ENCODE measurements around the gene SMPD1.
"Not testable (repeated sequence)": the region's sequence is repeated elsewhere in the genome, so short reads cannot be mapped to it uniquely, and the experiment has no call there.

The SMPD1 gene

DNA sequence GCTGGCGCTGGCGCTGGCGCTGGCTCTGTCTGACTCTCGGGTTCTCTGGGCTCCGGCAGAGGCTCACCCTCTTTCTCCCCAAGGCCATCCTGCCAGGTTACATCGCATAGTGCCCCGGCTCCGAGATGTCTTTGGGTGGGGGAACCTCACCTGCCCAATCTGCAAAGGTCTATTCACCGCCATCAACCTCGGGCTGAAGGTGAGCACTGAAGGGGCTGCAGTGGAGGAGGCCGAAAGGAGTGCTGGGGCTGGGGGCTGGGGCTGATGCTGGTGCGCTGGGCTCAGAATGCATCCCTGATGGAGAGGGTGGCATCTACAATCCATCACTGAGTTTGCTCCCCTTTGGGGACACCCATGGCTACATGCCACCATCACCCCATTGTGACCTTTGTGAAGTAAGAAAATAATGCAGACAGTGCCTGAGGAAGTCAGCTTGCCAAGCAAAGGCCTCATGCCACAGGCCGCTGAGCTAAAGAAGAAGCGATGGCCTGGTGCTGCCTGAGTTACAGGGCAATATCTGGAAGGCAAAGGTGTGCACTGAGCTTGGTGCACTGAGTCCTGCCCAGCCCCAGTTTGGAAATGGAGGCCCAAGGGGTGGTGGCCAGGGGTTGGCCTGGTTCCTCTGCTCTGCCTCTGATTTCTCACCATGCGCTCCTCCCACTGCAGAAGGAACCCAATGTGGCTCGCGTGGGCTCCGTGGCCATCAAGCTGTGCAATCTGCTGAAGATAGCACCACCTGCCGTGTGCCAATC lies 620 bp downstream of the SMPD1 start:
- no peak for DNase-seq

DNA sequence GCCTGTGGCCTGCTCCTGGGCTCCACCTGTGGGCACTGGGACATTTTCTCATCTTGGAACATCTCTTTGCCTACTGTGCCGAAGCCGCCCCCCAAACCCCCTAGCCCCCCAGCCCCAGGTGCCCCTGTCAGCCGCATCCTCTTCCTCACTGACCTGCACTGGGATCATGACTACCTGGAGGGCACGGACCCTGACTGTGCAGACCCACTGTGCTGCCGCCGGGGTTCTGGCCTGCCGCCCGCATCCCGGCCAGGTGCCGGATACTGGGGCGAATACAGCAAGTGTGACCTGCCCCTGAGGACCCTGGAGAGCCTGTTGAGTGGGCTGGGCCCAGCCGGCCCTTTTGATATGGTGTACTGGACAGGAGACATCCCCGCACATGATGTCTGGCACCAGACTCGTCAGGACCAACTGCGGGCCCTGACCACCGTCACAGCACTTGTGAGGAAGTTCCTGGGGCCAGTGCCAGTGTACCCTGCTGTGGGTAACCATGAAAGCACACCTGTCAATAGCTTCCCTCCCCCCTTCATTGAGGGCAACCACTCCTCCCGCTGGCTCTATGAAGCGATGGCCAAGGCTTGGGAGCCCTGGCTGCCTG lies 1.4 kb downstream of the SMPD1 start:
- no peak for DNase-seq

DNA sequence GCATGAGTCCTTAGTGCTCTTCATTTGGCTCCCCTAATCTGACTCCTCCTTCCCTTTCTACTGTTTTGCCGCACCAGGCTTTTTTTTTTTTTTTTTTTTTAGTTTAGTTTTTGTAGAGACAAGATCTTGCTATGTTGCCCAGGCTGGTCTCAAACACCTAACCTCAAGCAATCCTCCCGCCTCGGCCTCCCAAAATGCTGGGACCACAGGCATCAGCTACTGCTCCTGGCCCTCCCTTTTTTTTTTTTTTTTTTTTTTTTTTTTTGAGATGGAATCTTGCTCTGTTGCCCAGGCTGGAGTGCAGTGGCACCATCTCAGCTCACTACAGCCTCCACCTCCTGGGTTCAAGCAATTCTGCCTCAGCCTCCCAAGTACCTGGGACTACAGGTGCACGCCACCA lies 2.0 kb downstream of the SMPD1 start:
- not testable (repeated sequence) for DNase-seq

DNA sequence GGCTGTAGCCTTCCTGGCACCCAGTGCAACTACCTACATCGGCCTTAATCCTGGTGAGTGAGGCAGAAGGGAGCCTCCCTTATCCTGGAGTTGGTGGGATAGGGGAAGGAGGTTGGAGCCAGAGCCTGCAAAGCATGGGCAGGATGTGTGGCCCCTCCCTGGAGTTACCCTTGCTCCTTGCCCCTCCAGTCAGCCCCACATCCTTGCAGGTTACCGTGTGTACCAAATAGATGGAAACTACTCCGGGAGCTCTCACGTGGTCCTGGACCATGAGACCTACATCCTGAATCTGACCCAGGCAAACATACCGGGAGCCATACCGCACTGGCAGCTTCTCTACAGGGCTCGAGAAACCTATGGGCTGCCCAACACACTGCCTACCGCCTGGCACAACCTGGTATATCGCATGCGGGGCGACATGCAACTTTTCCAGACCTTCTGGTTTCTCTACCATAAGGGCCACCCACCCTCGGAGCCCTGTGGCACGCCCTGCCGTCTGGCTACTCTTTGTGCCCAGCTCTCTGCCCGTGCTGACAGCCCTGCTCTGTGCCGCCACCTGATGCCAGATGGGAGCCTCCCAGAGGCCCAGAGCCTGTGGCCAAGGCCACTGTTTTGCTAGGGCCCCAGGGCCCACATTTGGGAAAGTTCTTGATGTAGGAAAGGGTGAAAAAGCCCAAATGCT lies 3.9 kb downstream of the SMPD1 start:
- DNase-seq: no peak

DNA sequence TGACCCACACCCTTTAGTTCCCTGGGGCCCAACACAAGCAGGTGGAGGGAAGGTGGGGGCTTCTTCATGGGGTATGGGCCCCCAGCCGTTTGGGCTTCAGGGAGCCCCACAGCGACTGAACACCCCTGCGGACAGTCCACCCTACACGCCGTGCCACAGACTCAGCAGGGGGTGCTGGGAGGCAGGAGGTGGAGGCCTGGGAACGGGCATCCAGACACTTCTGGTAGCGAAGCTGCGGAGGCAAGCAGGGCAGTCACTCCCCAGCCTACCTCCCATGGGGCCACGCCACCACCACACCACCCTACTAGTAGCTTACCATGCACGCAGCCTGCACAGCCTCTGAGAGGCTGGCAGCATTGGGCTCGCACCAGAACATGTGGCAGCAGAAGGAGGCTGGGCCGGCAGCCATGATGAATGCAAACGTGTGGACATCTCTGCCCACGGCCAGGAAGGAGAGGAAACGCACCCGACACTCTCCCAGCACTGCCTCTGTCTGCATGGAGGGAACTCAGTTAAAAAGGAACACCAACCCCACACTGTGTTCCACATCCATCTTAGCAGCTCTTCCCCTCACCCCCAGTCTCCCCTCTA lies 5.3 kb downstream of the SMPD1 start:
- DNase-seq: no peak

DNA sequence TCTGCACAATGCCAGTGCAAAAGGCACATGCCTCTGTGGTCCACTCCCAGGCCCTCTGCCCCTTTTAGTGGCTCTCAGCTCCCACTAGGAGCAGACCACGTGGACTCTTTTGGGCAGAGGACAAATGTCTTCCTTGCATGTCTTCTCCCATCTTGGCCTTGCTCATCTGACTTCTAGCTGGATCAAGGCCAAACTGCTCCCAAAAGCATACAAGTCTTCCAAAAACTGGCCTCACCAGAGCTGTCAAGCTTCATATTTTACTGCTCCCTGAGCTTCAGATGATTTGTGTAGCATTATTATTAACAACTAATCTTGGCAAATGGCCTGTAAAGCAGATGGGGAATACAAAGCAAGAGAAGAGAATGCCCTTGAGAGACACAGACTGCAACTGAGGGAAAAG lies 6.9 kb downstream of the SMPD1 start:
- no peak for DNase-seq

DNA sequence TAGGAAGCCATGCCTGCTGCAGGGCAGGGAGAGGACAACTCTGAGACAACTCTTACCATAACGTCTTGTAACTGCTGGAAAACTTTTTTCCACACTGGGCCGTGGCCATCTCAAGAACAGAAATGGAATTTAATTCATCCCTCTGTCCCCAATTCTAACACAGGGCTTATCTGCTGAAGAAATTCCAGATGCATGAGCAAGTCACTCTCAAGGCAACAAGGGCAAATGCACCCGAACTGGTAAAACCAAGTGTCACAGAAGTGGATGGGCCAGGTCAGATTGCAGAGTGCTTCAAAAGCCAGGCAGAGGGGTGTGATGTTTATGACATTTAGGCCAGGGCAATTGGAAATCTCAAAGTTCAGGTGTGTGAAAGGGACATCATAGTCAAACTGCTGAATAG lies 7.4 kb downstream of the SMPD1 start:
- DNase-seq: no peak

DNA sequence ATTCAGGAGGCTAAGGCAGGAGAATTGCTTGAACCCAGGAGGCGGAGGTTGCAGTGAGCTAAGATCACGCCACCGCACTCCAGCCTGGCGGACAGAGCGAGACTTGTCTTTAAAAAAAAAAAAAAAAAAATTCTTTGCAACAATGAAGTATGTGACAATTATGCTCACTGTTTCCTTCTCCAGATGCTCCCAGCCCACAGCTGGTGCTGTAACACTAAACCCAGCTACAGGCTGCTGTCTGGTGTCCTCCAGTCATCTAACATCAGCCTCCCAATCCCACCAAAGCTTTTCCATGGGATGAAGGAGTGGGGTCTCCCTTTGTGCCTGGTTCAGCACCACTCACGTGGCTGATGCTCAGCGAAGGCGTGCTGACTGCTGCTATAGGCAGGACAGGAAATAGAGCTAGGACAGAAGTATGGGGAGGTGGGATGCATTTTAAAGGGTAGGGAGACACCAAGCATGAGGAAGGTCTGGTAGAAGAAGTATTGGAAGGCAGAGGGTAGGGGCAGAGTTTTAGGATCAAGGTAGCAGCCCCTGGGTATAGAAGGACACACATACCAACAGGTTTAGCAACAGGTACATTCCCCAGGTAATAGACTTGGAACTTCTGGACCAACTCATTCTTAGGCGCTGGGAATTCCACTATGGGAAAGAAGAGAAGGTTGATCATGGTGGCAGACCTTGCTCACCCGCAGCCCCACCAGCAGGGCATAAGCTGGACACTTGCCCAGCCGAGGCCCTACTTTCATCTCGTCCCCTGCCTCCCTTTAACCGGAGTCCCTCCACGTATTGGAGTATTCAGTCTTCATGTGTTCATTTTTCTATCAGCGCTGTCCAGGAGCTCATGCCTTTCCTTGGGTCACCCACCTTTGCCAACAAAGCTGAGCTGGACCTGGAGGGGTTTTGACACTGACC lies 10.4 kb downstream of the SMPD1 start:
- no peak for DNase-seq

DNA sequence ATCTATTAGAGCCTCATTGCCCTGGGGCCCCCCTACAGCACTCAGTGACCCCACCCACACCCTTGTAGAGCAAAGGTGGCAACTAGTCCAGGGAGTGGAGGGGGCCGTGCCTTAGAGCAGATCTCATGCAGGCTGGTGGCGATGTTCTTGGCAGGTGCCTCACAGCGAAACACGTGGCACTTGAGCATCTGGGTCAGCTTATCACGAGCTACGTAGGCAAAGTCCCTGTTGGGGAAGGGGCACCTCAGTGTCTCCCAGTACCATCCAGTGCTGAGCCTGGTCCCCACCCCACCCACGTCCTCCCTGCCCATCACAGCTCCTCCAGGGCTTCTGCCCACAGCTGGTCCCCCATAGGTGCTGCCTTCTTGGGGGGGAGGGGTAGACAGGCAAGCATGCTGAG lies 11.2 kb downstream of the SMPD1 start:
- no peak for DNase-seq

DNA sequence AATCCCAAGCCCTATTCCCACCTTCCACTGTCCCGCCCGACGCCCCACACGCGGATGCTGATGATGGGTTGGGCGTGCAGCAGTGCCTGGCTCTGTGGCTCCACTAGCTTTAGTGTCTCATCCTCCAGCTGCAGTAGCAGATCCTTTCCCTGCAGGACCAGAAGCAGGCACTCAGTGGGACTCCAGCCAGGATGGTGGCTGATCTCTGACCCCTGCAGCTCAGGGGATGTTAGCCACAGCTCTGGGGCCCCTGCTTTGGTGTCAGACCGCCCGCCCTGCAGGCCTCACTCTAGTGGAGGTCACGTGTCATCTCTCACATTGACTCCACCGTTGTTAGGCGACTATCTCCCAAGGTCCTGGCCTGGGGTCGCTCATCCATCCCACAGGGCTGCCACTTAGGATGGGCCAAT lies 11.8 kb downstream of the SMPD1 start:
- no peak for DNase-seq

DNA sequence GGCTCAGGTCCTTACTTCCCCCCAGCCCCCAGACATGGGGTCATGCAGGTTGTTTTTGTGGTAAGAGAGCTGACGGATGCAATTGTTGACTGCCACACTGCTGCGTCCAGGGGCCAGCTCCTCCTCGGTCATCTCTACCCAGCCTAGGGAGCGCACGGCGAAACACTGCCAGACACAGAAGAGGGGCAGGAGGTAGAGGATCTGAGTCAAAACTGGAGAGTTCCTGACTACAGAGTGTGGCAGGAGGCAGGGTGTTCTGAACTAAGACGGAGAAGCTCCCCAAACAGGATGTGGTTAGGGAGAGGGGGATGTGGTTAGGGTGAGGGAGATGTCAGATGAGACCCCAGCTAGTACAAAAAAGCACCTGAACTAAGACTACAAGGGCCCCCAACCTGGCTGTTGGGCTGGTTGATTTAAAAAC lies 12.3 kb downstream of the SMPD1 start:
- DNase-seq: peak in 2 of 4 experiments; percentile 49 to 60

DNA sequence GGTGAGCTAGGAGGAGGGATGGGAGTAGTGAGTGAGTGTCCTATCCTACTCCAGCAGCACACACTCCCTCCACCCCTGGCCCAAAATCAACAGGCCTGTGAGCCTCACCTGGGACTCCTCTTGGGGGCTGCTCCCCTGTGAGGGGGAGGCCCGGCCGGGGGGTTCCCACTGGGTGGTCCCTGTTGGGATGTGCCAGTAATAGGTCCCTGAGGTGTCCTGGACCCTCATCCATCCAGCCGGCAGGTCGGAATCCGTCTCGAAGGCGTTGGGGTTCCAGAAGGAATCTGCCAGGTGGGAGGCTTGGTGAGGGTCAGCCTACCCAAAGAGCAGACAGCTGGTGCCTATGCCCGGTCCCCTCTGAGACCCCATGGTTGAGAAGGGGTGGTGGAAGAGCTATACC lies 13.3 kb downstream of the SMPD1 start:
- DNase-seq: no peak

DNA sequence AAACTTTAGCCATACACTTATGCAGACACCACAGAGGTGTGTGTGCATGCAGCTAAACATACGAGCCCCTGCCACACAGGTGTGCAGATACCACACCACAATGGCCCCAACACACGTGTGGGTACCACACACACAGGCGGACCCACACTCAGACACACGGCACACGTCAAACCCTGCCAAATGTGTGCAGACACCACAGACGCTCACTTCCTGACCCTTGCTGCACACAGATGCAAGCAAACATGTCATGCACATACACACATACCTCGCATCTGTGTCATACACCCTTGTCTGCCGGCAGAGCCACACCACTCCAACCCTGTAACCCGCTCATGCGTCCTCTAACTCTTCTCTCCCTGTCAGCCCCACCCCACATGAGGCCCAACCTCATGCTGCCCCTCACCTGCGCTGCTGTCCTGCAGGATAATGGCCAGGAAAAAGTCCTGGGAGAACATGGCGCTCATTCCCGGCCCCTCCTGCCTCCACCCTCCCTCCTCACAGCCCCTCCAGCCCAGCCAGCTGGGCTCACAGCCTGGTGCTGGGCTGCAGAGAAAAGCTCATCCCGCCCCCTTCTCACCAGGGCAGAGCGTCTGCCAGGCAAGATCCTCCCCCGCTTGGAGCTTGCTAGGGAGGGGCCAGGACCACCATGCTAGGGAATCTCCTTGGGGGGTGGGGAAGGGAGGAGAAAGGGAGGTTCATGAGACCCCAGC lies 14.2 kb downstream of the SMPD1 start:
- peak in 1 of 4 experiments; percentile 38 for DNase-seq

DNA sequence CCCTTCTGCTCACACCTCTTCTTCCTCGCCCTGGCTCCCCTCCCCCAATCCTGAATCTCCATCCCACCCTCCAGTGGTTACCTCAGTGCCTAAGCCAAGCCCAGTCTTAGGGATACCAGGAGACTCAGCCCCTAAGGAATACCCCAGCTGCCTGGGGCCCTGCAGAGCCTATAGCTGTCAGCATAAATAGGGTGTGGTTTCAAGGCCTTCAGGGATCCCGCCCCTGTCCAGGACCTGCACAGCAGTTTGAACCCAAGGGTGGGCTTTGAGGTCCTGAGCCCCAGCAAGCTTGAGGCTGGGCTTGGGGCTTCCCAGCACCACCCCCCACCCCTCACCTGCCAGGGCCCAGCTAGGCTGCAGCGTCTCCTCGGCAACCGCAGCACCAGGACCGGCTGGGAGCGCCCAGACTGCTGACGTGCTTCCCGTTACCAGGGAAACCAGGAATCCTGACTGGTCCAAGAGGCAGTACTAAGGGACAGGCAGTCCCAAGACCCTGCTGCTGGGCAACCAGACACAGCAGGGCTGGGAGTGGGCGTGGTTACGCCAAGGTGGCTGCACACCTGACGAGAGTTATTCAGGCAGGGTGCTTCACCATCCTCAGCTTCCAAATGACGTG lies 14.9 kb downstream of the SMPD1 start:
- DNase-seq: no peak

DNA sequence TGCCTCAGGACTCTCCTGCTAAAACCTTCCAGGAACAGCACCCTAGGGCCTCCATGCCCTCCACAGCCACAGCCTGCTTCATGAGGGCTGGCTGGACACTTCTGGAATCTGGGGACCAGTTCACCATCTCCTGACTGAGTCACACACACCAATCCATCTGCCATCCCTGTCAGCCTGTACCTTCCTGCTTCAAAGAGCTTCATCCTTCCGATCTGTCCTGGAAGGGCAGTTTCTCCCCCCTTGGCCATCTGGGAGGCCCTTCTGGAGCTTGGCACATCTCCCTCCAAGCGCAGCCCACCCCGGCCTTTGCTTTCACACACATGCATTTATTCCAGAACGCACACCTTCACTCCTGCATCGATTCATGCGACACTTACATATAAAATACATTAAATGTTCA lies 15.6 kb downstream of the SMPD1 start:
- no peak for DNase-seq

DNA sequence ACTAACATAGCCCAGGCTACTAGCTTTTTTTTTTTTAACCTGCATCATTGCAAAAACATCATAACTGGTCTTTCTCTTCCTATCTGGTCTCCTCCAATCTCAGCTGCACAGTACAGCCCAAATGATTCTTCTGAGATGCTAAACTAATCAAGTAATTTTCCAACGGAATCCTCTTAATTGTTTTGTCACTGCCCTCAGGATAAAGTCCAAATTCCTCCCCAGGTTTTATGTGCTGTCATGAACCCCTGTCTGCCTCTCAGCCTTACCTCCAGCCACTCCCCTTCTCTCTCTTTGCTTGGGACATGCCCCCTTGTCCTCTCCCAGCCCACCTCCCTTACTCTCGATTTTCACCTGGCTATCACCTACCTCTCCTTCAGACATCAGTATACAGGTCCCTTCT lies 16.1 kb downstream of the SMPD1 start:
- no peak for DNase-seq

DNA sequence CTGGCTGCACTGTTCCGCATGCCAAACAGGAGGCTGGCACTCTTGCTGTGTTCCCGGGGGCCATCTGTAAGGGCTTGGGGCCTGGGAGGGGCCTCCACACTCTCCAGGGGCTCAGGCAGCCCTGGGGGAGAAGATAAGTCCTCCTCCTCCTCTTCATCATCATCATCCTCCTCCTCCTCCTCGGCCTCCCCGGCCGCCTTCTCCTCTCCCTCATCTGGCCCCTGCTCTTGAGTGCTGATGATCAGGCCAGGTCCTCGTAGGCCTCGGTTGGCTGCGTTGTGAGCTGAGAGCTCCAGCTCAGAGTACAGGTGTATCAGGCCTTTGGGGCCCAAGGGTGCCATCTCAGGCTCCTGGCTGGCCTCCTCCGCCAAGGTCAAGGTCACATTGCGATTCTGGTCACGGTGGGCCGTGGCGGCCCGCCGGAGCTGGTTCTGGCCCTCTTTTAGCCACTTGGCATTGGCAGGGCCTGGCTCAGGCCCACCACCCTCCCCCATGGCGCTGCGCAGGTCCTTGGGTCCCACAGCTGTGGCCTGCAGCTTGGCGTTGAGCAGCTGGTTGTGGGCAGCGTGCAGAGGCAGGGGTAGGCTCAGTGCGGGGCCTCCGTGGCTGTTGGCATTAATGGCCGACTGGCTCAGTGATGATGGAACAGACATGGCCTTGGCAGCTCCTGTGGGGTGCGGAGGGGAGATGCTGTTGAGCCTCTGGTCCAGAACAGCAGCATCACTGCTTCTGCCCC lies 20.6 kb downstream of the SMPD1 start:
- DNase-seq: no peak

DNA sequence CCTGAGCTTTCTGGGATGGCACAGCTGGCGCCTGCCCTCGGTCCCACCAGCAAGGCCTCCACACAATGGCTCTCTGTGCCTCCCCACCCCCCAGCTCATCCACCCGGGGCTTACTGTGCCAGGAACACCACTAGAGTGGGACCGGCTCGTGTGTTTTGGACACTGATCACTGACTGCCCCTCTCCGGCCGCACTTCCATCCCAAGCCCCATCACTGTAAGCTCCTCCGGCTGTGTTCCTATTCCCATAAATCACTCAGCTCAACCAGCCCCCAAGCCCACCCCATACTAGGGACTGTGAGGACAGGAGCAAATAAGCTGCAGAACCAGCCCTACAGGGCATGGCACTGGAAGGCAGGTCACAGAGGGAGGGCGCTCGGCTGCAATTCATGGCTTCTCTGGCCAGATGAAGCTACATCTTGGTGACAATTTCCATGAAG lies 21.3 kb downstream of the SMPD1 start:
- DNase-seq: no peak

DNA sequence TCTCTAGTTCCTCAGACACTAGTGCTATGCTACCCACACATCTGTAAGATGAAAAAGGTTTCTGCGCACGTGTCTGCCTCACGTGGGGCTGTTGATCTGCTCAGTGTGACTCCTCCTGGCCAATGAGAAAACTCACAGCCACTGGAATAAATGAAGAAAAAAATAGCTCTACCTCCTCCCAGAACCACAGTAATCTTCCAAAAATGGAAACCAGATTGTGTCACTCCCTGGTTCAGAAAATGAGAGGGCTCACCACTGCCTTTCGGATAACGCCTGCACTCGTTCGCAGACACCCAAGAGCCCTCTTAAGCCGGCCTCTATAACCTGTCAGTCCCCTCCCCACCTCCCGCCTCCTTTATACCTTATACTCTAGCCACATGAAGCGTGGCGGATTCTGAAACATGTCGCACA lies 23.5 kb downstream of the SMPD1 start:
- DNase-seq: peak in 3 of 4 experiments; percentile 17 to 64 (median 55)

DNA sequence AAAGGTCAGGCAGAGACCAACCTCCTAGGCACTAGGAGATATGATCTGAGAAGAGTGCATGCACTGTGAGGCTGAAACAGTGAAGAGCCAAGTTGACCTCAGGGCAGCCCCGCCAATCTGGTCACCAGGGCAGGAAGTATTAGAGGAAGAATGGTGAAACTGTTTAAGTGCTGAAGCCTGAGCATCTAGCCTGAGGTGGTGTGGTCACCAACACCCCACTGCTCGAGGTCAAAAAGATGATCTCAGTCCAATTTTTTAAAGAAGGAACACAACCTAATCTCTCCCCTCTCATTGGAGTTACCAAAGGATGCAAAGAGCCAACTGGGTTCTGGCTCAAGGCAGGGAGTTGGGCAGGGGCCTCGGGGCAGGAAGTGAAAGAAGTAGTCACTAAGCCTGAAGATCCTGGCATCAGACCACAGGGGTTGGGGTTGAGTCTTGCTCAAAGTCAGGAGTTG lies 24.6 kb downstream of the SMPD1 start:
- DNase-seq: no peak

DNA sequence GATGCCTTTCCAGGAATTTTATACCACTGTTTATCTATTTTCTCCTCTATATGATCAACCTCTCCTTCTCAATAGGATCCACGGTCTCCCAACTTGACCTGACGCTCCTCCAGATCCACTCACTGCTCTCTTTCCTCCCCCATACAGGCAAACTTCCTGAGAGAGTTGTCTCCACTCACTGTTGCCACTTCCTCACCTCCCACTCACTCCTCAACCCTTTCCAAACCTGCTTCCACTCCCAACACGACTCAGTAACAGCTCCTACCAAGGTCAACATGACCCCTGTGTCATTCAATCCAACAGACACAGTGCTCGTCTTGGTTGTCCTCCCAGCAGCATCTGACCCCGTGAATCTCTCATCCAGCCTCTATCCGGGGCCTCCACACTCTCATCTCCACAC lies 25.5 kb downstream of the SMPD1 start:
- no peak for DNase-seq
